GM23248 (cell line): Measurements from ENCODE around the gene CEMIP2.

Experiments
- EZH2 ChIP-seq: fragments of 200-600 bp; sonication (generic); IDR thresholded peaks from 2 replicates; pipeline ENCODE4 v1.6.1; 2018; ENCODE audit warnings: antibody characterized with exemption, mild to moderate bottlenecking; ENCODE audit not compliant: insufficient read depth, poor library complexity, severe bottlenecking
- EZH2phosphoT487 ChIP-seq: fragments of 200-600 bp; sonication (generic); IDR thresholded peaks from 2 replicates; pipeline ENCODE4 v1.6.1; 2018; ENCODE audit warnings: antibody characterized with exemption, moderate library complexity, mild to moderate bottlenecking, low read depth; ENCODE audit not compliant: insufficient read depth

DNA sequence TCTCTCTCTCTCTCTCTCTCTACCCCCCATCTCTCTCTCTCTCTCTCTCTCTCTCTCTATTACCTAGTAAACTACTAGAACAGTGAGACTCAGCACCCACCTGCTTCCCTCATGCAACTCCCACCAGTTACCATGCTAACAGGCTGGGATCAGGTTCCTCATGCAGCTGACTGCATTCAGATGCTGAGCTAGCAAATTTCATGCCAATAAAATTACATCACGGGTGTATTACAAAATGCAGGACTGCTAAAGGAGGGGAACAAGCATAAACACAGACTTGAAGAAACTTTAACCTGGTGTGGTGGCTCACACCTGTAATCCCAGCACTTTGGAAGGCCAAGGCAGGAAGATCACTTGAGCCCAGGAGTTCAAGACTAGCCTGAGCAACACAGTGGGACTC, 76.0 kb downstream of the CEMIP2 start:
- no peak for TF ChIP-seq EZH2
- no peak for TF ChIP-seq EZH2phosphoT487
